Inferior parietal cortex (tissue), 1 donor: ENCODE results near the gene PIK3C2G.

Experiments
- DNase-seq: peaks from one replicate; pipeline ENCODE4 v3.0.0-alpha.2; 2016; ENCODE audit errors: extremely low spot score

Gene PIK3C2G

GRCh38 chr12:18345021-18345735 lies 83.9 kb downstream of the PIK3C2G start:
- no peak for DNase-seq

GRCh38 chr12:18352312-18352711 lies 91.0 kb downstream of the PIK3C2G start:
- DNase-seq, result no peak

- DNase-seq, result no peak
Observed at GRCh38 chr12:18355429-18355828, 94.1 kb downstream of the PIK3C2G start.

GRCh38 chr12:18358077-18358476 lies 96.8 kb downstream of the PIK3C2G start:
- DNase-seq, result no peak

- no peak for DNase-seq
Observed at GRCh38 chr12:18358930-18359329, 97.6 kb downstream of the PIK3C2G start.

- peak; percentile 32 for DNase-seq
Observed at GRCh38 chr12:18361433-18361832, 100.1 kb downstream of the PIK3C2G start.

GRCh38 chr12:18363321-18363720 lies 102.0 kb downstream of the PIK3C2G start:
- no peak for DNase-seq

- no peak for DNase-seq
Observed at GRCh38 chr12:18368594-18368993, 107.3 kb downstream of the PIK3C2G start.

- DNase-seq, result no peak
Observed at GRCh38 chr12:18373181-18373580, 111.9 kb downstream of the PIK3C2G start.

- no peak for DNase-seq
Observed at GRCh38 chr12:18375131-18375530, 113.8 kb downstream of the PIK3C2G start.

- no peak for DNase-seq
Observed at GRCh38 chr12:18375583-18375982, 114.3 kb downstream of the PIK3C2G start.

GRCh38 chr12:18382236-18382885 lies 121.0 kb downstream of the PIK3C2G start:
- DNase-seq, result no peak

GRCh38 chr12:18383203-18383602 lies 121.9 kb downstream of the PIK3C2G start:
- no peak for DNase-seq

GRCh38 chr12:18387706-18388105 lies 126.4 kb downstream of the PIK3C2G start:
- DNase-seq, result no peak

GRCh38 chr12:18389820-18390219 lies 128.5 kb downstream of the PIK3C2G start:
- no peak for DNase-seq

- no peak for DNase-seq
Observed at GRCh38 chr12:18391151-18391550, 129.8 kb downstream of the PIK3C2G start.

GRCh38 chr12:18394742-18395141 lies 133.4 kb downstream of the PIK3C2G start:
- DNase-seq, result no peak

- no peak for DNase-seq
Observed at GRCh38 chr12:18400186-18400585, 138.9 kb downstream of the PIK3C2G start.

- DNase-seq, result no peak
Observed at GRCh38 chr12:18402872-18403611, 141.7 kb downstream of the PIK3C2G start.

GRCh38 chr12:18411453-18411852 lies 150.1 kb downstream of the PIK3C2G start:
- DNase-seq, result no peak

GRCh38 chr12:18414671-18415070 lies 153.4 kb downstream of the PIK3C2G start:
- no peak for DNase-seq

- DNase-seq, result no peak
Observed at GRCh38 chr12:18415227-18415626, 153.9 kb downstream of the PIK3C2G start.

GRCh38 chr12:18416412-18416811 lies 155.1 kb downstream of the PIK3C2G start:
- DNase-seq, result no peak
